SK-N-MC (cell line): ENCODE results near the gene UGDH.
"Not testable (repeated sequence)": the region's sequence is repeated elsewhere in the genome, so short reads cannot be mapped to it uniquely, and the experiment has no call there.

Experiments used
- EZH2 ChIP-seq: fragments of 200-600 bp; sonication (generic); IDR thresholded peaks from one replicate; pipeline ENCODE4 v1.6.1; 2017; ENCODE audit warnings: antibody characterized with exemption
- POLR2AphosphoS5 ChIP-seq: IDR thresholded peaks from 2 replicates; pipeline ENCODE4 v1.6.1; 2012; ENCODE audit warnings: mild to moderate bottlenecking, low read depth, low read length, borderline replicate concordance

GRCh38 chr4:39514266-39514665, 13.0 kb downstream of the UGDH start:
- TF ChIP-seq EZH2, POLR2AphosphoS5: not testable (repeated sequence)
